ENCODE results near the gene TMEM269.

The TMEM269 gene

GRCh38 chr1:42740851-42741580 lies 43.8 kb upstream of the TMEM269 start:
- Histone ChIP-seq H3K4me1 (ENCODE audit: insufficient read depth, low read length, severe bottlenecking) (no peaks in the 10 kb centered on the region), H3K27ac (ENCODE audit: low read depth, low read length, poor library complexity, severe bottlenecking) (no peak overlapping the region), H3F3A (ENCODE audit: insufficient read depth, low read length) (no peaks in the 10 kb centered on the region), H3K27me3 (ENCODE audit: insufficient read depth, low read length) (no peaks in the 10 kb centered on the region), H3K4me3 (ENCODE audit: low read depth, low read length, poor library complexity, severe bottlenecking) (no peak overlapping the region), H3K79me2 (ENCODE audit: insufficient read depth, low read length) (no peaks in the 10 kb centered on the region), H4K20me1 (ENCODE audit: insufficient read depth, low read length) (no peaks in the 10 kb centered on the region), H3K4me2 (ENCODE audit: low read length) (no peak overlapping the region), H3K9me3 (ENCODE audit: low read length) (no peaks in the 10 kb centered on the region), H2AFZ (ENCODE audit: low read length) (no peak overlapping the region), H3K9me2 (ENCODE audit: low read depth, low read length) (no peaks in the 10 kb centered on the region), H3K9ac (ENCODE audit: low read length) (no peak overlapping the region), H3K36me3 (ENCODE audit: insufficient read depth, low read length) (peaks cover 5% of the 10 kb centered on the region; the same call in 1 of the 2 replicates)
- no peak for TF ChIP-seq EZH2 (IDR thresholded peaks at IDR 0.05; ENCODE audit: borderline replicate concordance, low read length)
- no peak for TF ChIP-seq CTCF (IDR thresholded peaks at IDR 0.05; ENCODE audit: low read length)

GRCh38 chr1:42741706-42742105 lies 43.1 kb upstream of the TMEM269 start:
- Histone ChIP-seq H3K27ac (ENCODE audit: low read depth, low read length, poor library complexity, severe bottlenecking) (no peak overlapping the region), H3K79me2 (ENCODE audit: insufficient read depth, low read length) (no peaks in the 10 kb centered on the region), H3K9me2 (ENCODE audit: low read depth, low read length) (no peaks in the 10 kb centered on the region), H3K27me3 (ENCODE audit: insufficient read depth, low read length) (no peaks in the 10 kb centered on the region), H3K36me3 (ENCODE audit: insufficient read depth, low read length) (peaks cover 11% of the 10 kb centered on the region), H3K9me3 (ENCODE audit: low read length) (no peaks in the 10 kb centered on the region), H3F3A (ENCODE audit: insufficient read depth, low read length) (no peaks in the 10 kb centered on the region), H4K20me1 (ENCODE audit: insufficient read depth, low read length) (no peaks in the 10 kb centered on the region), H3K4me1 (ENCODE audit: insufficient read depth, low read length, severe bottlenecking) (no peaks in the 10 kb centered on the region), H3K4me3 (ENCODE audit: low read depth, low read length, poor library complexity, severe bottlenecking) (no peak overlapping the region), H3K4me2 (ENCODE audit: low read length) (no peak overlapping the region), H2AFZ (ENCODE audit: low read length) (no peak overlapping the region), H3K9ac (ENCODE audit: low read length) (no peak overlapping the region)
- TF ChIP-seq EZH2 (IDR thresholded peaks at IDR 0.05; ENCODE audit: borderline replicate concordance, low read length), result no peak
- TF ChIP-seq CTCF (IDR thresholded peaks at IDR 0.05; ENCODE audit: low read length), result no peak

- Histone ChIP-seq H3K79me2 (ENCODE audit: insufficient read depth, low read length) (no peaks in the 10 kb centered on the region), H3K4me2 (ENCODE audit: low read length) (no peak overlapping the region), H3F3A (ENCODE audit: insufficient read depth, low read length) (no peaks in the 10 kb centered on the region), H3K36me3 (ENCODE audit: insufficient read depth, low read length) (peaks cover 15% of the 10 kb centered on the region), H2AFZ (ENCODE audit: low read length) (no peak overlapping the region), H4K20me1 (ENCODE audit: insufficient read depth, low read length) (no peaks in the 10 kb centered on the region), H3K9ac (ENCODE audit: low read length) (no peak overlapping the region), H3K9me2 (ENCODE audit: low read depth, low read length) (no peaks in the 10 kb centered on the region), H3K9me3 (ENCODE audit: low read length) (no peaks in the 10 kb centered on the region), H3K27ac (ENCODE audit: low read depth, low read length, poor library complexity, severe bottlenecking) (no peak overlapping the region), H3K4me1 (ENCODE audit: insufficient read depth, low read length, severe bottlenecking) (no peaks in the 10 kb centered on the region), H3K27me3 (ENCODE audit: insufficient read depth, low read length) (no peaks in the 10 kb centered on the region), H3K4me3 (ENCODE audit: low read depth, low read length, poor library complexity, severe bottlenecking) (no peak overlapping the region)
- TF ChIP-seq EZH2 (IDR thresholded peaks at IDR 0.05; ENCODE audit: borderline replicate concordance, low read length), result no peak
- no peak for TF ChIP-seq CTCF (IDR thresholded peaks at IDR 0.05; ENCODE audit: low read length)
These were observed 42.6 kb upstream of the TMEM269 start for GRCh38 chr1:42742141-42742540.
